Activated CD8-positive, alpha-beta memory T cell treated with anti-CD3 and anti-CD28 coated beads for 36 hours (primary cell): ENCODE results near the gene OR9Q1. TPM values are rescaled to one million over a fixed set of nuclear protein-coding genes. Genes with fewer than 3 reads are reported as not detected.

Experiments
- CTCF ChIA-PET: fragments of 350-600 bp; sonication (Branson Sonifier 250); formaldehyde crosslinking; loops from one replicate; lab custom pipeline; 2021; ENCODE audit warnings: antibody characterized with exemption; lab: Charles Lee
- POLR2A ChIA-PET: fragments of 350-600 bp; sonication (Branson Sonifier 250); formaldehyde crosslinking; loops from one replicate; lab custom pipeline; 2021; ENCODE audit warnings: antibody characterized with exemption; lab: Charles Lee
- total RNA-seq, 2 experiments: library from RNA; stranded (reverse); gene quantifications; one replicate each; pipeline ENCODE4 v1.2.3, GENCODE V29; 2021

The OR9Q1 gene
- total RNA-seq, 2 experiments from 2014 or later = not detected

GRCh38 chr11:58028687-58029411, 5.2 kb downstream of the OR9Q1 start:
- ChIA-PET CTCF (no interaction called here), POLR2A (no interaction called here)

DNA sequence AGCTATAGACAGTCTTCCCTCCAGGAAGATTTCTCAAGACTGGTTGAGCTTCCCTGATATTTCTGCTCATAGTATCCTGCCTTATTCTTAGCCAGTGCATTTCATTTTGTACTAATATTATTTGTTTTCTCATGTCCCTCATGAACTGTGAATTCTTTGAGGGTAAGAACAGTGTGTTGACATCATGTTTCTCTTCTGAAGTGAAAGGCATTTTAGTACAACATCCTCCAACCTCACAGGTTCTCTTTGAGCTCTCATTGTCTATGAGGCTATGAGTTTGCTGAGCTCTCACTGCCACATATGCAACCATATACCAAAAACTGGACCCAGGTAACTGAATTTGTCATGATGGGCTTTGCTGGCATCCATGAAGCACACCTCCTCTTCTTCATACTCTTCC, 7.0 kb downstream of the OR9Q1 start, which contains the start of gene OR6Q1:
Gene OR6Q1, plus strand, starts transcription at position 301 of the 400 bp plus-strand sequence. Its CDS starts 0 bp downstream, at position 301.
- POLR2A ChIA-PET = no interaction called here

DNA sequence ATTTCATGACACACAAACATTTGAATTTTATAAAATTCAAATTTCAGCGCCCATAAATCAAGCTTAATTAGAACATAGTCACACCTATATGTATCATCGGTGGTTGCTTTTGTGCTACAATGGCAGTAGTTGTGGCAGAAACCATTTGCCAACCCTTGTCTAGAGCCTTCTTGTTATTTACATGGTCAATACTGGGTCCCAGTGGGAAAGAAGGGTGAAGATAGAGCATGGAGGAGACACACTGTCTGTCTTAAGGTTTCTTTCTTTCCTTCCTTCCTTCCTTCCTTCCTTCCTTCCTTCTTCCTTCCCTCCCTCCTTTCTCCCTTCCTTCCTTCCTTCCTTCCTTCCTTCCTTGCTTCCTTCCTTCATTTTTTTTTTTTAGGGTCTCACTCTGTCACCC, 10.8 kb downstream of the OR9Q1 start:
- POLR2A ChIA-PET = interaction anchor here (0.6 kb wide), 1 partner anchor 545 kb away, joined by 4 read pairs; no protein-coding TSS in a partner anchor
- CTCF ChIA-PET = no interaction called here

More for the DNA sequence above, 7.0 kb downstream of the OR9Q1 start, which contains the start of gene OR6Q1:
- CTCF ChIA-PET = interaction anchor here (0.6 kb wide), 1 partner anchor 321 kb away, joined by 4 read pairs; no protein-coding TSS in a partner anchor

DNA sequence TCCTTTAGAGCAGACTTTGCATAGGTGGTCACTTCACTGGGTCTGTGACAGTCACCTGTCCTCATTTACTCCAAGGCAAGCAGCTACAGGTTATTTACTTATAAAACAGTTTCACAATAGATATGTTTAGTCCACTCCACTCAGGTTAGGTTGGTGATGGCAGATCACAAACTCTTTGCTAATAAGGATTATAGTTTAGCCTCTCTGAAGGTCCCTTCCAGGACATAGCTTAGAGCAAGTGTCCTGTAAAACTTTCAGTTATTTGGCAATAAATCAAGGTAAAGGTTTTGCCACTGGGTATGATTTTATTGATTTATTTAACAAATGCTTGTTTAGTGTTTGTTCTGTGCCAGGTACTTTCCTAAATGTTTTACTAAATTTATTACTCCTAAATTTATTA, 15.9 kb downstream of the OR9Q1 start:
- CTCF ChIA-PET = no interaction called here
- POLR2A ChIA-PET = no interaction called here

GRCh38 chr11:58043379-58043778, 19.7 kb downstream of the OR9Q1 start:
- CTCF ChIA-PET = no interaction called here
- POLR2A ChIA-PET = no interaction called here

DNA sequence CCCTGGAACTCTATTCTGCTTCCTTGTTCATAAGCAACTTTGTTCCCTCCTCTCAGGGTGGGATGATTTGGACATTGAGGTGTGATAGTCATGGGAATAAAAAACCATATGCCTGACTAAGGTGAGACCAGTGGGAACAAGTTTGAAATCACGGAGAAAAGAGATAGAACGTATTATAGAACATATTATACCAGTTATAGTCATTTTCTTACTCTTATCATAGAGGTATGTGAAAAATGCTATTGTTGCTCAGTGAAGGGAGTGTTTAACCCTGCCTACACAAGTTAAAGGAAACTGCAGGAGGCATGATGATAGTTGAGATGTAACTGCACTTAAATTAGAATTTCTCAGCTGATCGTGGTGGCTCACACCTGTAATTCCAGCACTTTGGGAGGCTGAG, 22.6 kb downstream of the OR9Q1 start:
- POLR2A ChIA-PET = no interaction called here
- CTCF ChIA-PET = no interaction called here

DNA sequence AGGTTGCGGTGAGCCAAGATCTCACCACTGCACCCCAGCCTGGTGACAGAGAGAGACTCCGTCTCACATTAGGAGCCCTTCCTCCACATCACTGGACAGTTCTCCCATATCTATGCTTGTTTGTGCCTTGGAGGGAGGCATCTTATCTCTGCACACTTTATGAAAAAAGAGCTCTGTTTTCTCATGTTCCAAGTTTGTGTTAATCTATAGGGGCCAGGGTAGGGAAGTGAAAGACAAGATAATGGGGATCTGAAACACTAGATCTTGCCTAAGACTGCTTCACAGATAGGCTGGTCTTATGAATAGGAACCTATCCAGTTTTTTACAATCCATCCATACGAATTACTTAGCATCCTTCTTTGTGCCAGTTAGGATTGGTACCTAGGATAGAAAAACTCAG, 24.1 kb downstream of the OR9Q1 start:
- ChIA-PET CTCF (no interaction called here), POLR2A (interaction anchor here (0.7 kb wide), 1 partner anchor 10 kb away, joined by 5 read pairs; no protein-coding TSS in a partner anchor)

- POLR2A ChIA-PET = no interaction called here
Measured at GRCh38 chr11:58055806-58056401, 32.2 kb downstream of the OR9Q1 start.

GRCh38 chr11:58057481-58057880, 33.8 kb downstream of the OR9Q1 start:
- POLR2A ChIA-PET = no interaction called here

More at GRCh38 chr11:58055806-58056401, 32.2 kb downstream of the OR9Q1 start:
- CTCF ChIA-PET = no interaction called here

GRCh38 chr11:58058276-58059006, 34.8 kb downstream of the OR9Q1 start:
- POLR2A ChIA-PET = interaction anchor here (0.5 kb wide), 1 partner anchor 11 kb away, joined by 5 read pairs; no protein-coding TSS in a partner anchor
- CTCF ChIA-PET = no interaction called here

More at GRCh38 chr11:58057481-58057880, 33.8 kb downstream of the OR9Q1 start:
- CTCF ChIA-PET = no interaction called here

DNA sequence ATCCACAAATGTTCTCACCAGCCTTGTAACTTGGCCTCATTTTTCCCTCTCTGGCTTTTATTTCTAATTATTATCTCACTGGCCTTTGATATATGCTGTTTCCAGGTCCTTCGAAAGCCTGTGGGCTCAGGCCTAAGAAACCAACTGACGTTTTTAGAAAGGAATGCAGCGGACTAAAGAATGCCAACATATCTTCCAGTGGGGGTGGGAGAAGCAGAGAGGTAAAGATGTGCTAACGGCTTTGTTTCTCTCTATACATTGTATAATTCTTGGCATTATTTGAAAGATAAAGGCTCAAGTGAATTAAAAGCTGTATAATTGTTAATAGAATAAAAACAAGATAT, 35.3 kb downstream of the OR9Q1 start:
- CTCF ChIA-PET = no interaction called here
- POLR2A ChIA-PET = no interaction called here

- ChIA-PET CTCF (no interaction called here), POLR2A (no interaction called here)
Measured at GRCh38 chr11:58060535-58060934, 36.9 kb downstream of the OR9Q1 start.

GRCh38 chr11:58060939-58061672, 37.4 kb downstream of the OR9Q1 start:
- ChIA-PET CTCF (no interaction called here), POLR2A (no interaction called here)

DNA sequence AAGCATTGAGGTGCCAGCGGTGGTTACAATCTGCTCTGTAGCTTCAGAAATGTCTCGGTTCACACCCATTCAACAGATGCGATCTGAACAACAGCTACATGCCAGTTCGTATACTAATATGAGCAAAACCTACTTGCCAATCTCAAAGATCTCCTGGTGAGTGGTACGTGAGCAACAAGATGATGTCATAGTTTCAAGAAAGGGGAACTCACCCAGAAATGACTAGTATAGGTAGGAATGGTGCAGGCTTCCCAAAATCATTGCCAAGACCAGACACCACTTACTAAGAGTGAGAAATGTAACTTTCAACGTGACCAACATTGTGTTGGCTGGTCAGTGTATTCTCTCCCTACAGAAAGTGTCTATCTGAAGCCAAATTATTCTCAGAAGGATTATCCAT, 38.1 kb downstream of the OR9Q1 start:
- ChIA-PET POLR2A (no interaction called here), CTCF (no interaction called here)

DNA sequence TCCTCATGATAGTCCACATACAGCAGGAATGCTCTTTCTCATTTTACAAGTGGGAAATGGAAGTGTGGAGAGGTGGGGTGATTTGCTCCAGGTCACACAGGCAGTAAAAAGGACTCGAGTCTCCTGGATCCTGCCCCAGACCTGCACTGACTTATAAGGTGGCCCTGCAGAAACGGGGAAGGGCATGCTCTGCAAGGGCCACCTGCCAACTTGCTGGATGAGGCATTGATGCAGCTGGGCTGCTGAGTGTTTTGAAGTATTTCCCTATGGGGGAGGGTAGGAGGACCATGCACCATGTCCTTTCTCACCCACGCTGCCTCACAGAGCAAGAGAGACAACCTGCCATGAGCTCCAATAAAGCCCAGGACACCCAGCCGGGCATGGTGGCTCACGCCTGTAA, 44.0 kb downstream of the OR9Q1 start:
- ChIA-PET CTCF (no interaction called here), POLR2A (no interaction called here)

- CTCF ChIA-PET = no interaction called here
- POLR2A ChIA-PET = no interaction called here
Measured at GRCh38 chr11:58068655-58069054, 45.0 kb downstream of the OR9Q1 start.

GRCh38 chr11:58070585-58070984, 46.9 kb downstream of the OR9Q1 start:
- ChIA-PET POLR2A (no interaction called here), CTCF (no interaction called here)

DNA sequence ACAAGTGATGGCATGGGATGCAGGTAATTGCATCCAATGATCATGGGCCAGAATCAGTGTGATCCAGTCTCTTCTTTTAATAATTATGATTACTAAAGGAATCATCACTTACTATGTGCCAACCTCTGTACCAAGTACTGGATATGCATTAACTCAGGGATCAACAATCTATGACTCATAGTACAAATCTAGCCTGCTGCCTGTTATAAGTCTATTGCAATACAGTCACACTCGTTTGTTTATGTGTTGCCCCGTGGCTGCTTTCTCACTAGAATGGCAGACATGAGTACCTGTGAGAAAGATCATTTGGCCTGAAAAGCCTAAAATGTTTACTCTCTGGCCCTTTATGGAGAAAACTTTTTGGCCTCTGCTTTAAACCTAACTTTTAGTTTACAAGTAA, 52.1 kb downstream of the OR9Q1 start:
- POLR2A ChIA-PET = no interaction called here
- CTCF ChIA-PET = no interaction called here

- POLR2A ChIA-PET = no interaction called here
- CTCF ChIA-PET = no interaction called here
Measured at GRCh38 chr11:58086528-58086927, 62.8 kb downstream of the OR9Q1 start.

GRCh38 chr11:58097437-58097836, 73.8 kb downstream of the OR9Q1 start:
- POLR2A ChIA-PET = no interaction called here
- CTCF ChIA-PET = no interaction called here
